Loucy (cell line): Measurements from ENCODE around the gene TMED10.

ENCODE experiments used
- CTCF ChIP-seq: fragments of 200-600 bp; sonication (generic); conservative IDR thresholded peaks from 2 replicates; pipeline ENCODE4 v1.5.1; 2014; ENCODE audit warnings: mild to moderate bottlenecking, antibody characterized with exemption, low read length
- EZH2phosphoT487 ChIP-seq: fragments of 200-600 bp; IDR thresholded peaks from 2 replicates; pipeline ENCODE4 v1.6.1; 2018; ENCODE audit warnings: antibody characterized with exemption, mild to moderate bottlenecking, moderate library complexity, borderline replicate concordance

- no peak for TF ChIP-seq CTCF
- TF ChIP-seq EZH2phosphoT487: no peak
Measured at GRCh38 chr14:75155169-75155568, 21.2 kb downstream of the TMED10 start.
